ENCODE measurements around the gene PPA1. TPM values are rescaled to one million over a fixed set of nuclear protein-coding genes. Genes with fewer than 3 reads are reported as not detected.

The PPA1 gene
- polyA plus RNA-seq, 1 experiment = 49.8 TPM

- POLR2A ChIA-PET = interaction anchor here (1.8 kb wide), 1 partner anchor 21 kb away, joined by 12 read pairs; the partner anchor contains the start of gene SAR1A
- Histone ChIP-seq H3K4me3 (ENCODE audit: low read depth, low read length) (no peak overlapping the region), H3K27me3 (ENCODE audit: control insufficient read depth, insufficient read depth, low read length) (no peaks in the 10 kb centered on the region), H3K36me3 (ENCODE audit: control insufficient read depth, insufficient read depth, low read length) (no peaks in the 10 kb centered on the region)
- CTCF ChIA-PET = interaction anchor here (1.2 to 2.4 kb wide), 4 partner anchors 17 to 46 kb away, joined by 5 to 12 read pairs (median 6); partner anchors contain the start of gene TYSND1
- DNase-seq (ENCODE audit: low read depth) = peak; percentile 94
- no peak for TF ChIP-seq CTCF (IDR thresholded peaks at IDR 0.05; ENCODE audit: insufficient read depth, low read depth, low read length)
These were observed 41.3 kb downstream of the PPA1 start for GRCh38 chr10:70191972-70192305.

GRCh38 chr10:70191161-70191971 lies 41.9 kb downstream of the PPA1 start:
- Histone ChIP-seq H3K4me3 (ENCODE audit: low read depth, low read length) (no peak overlapping the region), H3K36me3 (ENCODE audit: control insufficient read depth, insufficient read depth, low read length) (no peaks in the 10 kb centered on the region), H3K27me3 (ENCODE audit: control insufficient read depth, insufficient read depth, low read length) (no peaks in the 10 kb centered on the region)
- DNase-seq (ENCODE audit: low read depth) = no peak
- no peak for TF ChIP-seq CTCF (IDR thresholded peaks at IDR 0.05; ENCODE audit: insufficient read depth, low read depth, low read length)
- POLR2A ChIA-PET = interaction anchor here (0.6 to 1.8 kb wide), 2 partner anchors 15 to 21 kb away, joined by 9 to 12 read pairs; partner anchors contain the start of gene SAR1A
- CTCF ChIA-PET = interaction anchor here (1.1 to 2.4 kb wide), 6 partner anchors 18 to 361 kb away, joined by 3 to 12 read pairs (median 6); partner anchors contain the start of gene TYSND1

GRCh38 chr10:70190581-70190980 lies 42.6 kb downstream of the PPA1 start:
- no peak overlapping the region for H3K4me3 ChIP-seq (ENCODE audit: low read depth, low read length)
- TF ChIP-seq CTCF (IDR thresholded peaks at IDR 0.05; ENCODE audit: insufficient read depth, low read depth, low read length) = no peak
- ChIA-PET CTCF (interaction anchor here (1.1 to 2.4 kb wide), 4 partner anchors 21 to 361 kb away, joined by 3 to 12 read pairs (median 4); partner anchors contain the start of gene TYSND1), POLR2A (no interaction called here)
- no peak for DNase-seq (ENCODE audit: low read depth)
- no peaks in the 10 kb centered on the region for H3K27me3 ChIP-seq (ENCODE audit: control insufficient read depth, insufficient read depth, low read length)
- no peaks in the 10 kb centered on the region for H3K36me3 ChIP-seq (ENCODE audit: control insufficient read depth, insufficient read depth, low read length)

GRCh38 chr10:70190102-70190501 lies 43.1 kb downstream of the PPA1 start:
- TF ChIP-seq CTCF (IDR thresholded peaks at IDR 0.05; ENCODE audit: insufficient read depth, low read depth, low read length) = no peak
- ChIA-PET CTCF (interaction anchor here (1.1 to 2.4 kb wide), 3 partner anchors 21 to 362 kb away, joined by 3 to 12 read pairs (median 5); partner anchors contain the start of gene TYSND1), POLR2A (no interaction called here)
- no peak for DNase-seq (ENCODE audit: low read depth)
- no peaks in the 10 kb centered on the region for H3K27me3 ChIP-seq (ENCODE audit: control insufficient read depth, insufficient read depth, low read length)
- H3K4me3 ChIP-seq (ENCODE audit: low read depth, low read length) = no peak overlapping the region
- H3K36me3 ChIP-seq (ENCODE audit: control insufficient read depth, insufficient read depth, low read length) = no peaks in the 10 kb centered on the region

GRCh38 chr10:70188768-70189167 lies 44.5 kb downstream of the PPA1 start:
- POLR2A ChIA-PET = no interaction called here
- no peak for DNase-seq (ENCODE audit: low read depth)
- CTCF ChIA-PET = no interaction called here
- no peak for TF ChIP-seq CTCF (IDR thresholded peaks at IDR 0.05; ENCODE audit: insufficient read depth, low read depth, low read length)
- Histone ChIP-seq H3K27me3 (ENCODE audit: control insufficient read depth, insufficient read depth, low read length) (peaks cover under 1% of the 10 kb centered on the region; the same call in 1 of the 2 replicates), H3K4me3 (ENCODE audit: low read depth, low read length) (no peak overlapping the region), H3K36me3 (ENCODE audit: control insufficient read depth, insufficient read depth, low read length) (no peaks in the 10 kb centered on the region)

Data from BJ (cell line).